Adipose tissue (tissue), 3 donors: ENCODE measurements around the gene KCNJ4. TPM values are rescaled to one million over a fixed set of nuclear protein-coding genes. Genes with fewer than 3 reads are reported as not detected.

Experiments
- polyA plus RNA-seq, 3 donors: library from polyadenylated mRNA; stranded (reverse); fragments of 200-250 nt; gene quantifications; one replicate each; pipeline ENCODE4 v1.2.3, GENCODE V29; 2013
- donor health status: healthy with polysubstance abuse.
- donor health status: Bipolar disorder and iron deficiency.
- donor health status: healthy.

Gene KCNJ4
- polyA plus RNA-seq, 3 donors, result not detected

Other genes with a start within 250 kb of the KCNJ4 start
- 10 to 100 TPM; 14.0 to 50.2 (median 37.3) TPM for gene TMEM184B, start 182.2 kb downstream of the KCNJ4 start, polyA plus RNA-seq
- 100 to 1,000 TPM in 2 of 3 donors, 10 to 100 TPM in 1; 77.8 to 139 (median 123) TPM for gene CSNK1E, start 137.8 kb downstream of the KCNJ4 start, polyA plus RNA-seq
- gene KDELR3, start 12.9 kb upstream of the KCNJ4 start, polyA plus RNA-seq, result 10 to 100 TPM in 1 of 3 donors, 1 to 10 TPM in 2; 6.5 to 24.2 (median 8.0) TPM
- 100 to 1,000 TPM; 124 to 144 (median 140) TPM for gene DDX17, start 51.1 kb upstream of the KCNJ4 start, polyA plus RNA-seq
- gene DMC1, start 115.0 kb upstream of the KCNJ4 start, polyA plus RNA-seq, result 10 to 100 TPM in 1 of 3 donors, under 1 TPM in 2; 0.16 to 18.2 (median 0.23) TPM
- under 1 TPM in 2 of 3 donors, not detected in 1; 0.04 to 0.15 TPM for gene FAM227A, start 201.2 kb upstream of the KCNJ4 start, polyA plus RNA-seq
- gene CBY1, start 201.4 kb upstream of the KCNJ4 start, polyA plus RNA-seq, result 10 to 100 TPM; 22.8 to 69.5 (median 23.6) TPM
- 10 to 100 TPM; 18.6 to 48.8 (median 39.9) TPM for gene TOMM22, start 226.8 kb upstream of the KCNJ4 start, polyA plus RNA-seq
- 10 to 100 TPM; 22.5 to 37.8 (median 34.1) TPM for gene JOSD1, start 245.7 kb upstream of the KCNJ4 start, polyA plus RNA-seq